GM12872 (cell line): ENCODE measurements around the gene BTBD18.

Experiments used
- TF ChIP-seq, protein P1 (sequence below): IDR thresholded peaks from 3 replicates; pipeline ENCODE4 v1.5.1; 2011; ENCODE audit warnings: low read depth, mild to moderate bottlenecking, low read length, moderate library complexity; ENCODE audit not compliant: insufficient read depth

The BTBD18 gene

DNA sequence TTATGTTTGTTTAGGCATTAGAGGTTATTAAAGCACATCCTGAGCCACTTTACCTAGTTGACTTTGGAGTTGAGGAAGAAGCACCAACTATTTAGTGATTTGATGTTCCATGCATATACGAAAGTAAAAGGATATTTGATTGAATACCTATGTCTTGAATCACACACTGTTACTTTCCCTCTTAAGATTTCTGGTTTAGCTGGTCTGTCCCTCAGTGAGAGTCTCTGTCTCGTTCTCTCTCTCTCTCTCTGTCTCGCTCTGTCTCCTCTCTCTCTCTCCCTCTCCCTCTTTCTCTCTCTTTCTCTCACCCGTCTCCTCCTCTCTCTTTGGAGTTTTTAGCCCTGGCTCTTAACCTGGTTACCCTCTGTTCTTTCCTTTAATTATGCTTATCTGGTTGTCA lies 20.9 kb upstream of the BTBD18 start:
- TF ChIP-seq, protein P1, sequence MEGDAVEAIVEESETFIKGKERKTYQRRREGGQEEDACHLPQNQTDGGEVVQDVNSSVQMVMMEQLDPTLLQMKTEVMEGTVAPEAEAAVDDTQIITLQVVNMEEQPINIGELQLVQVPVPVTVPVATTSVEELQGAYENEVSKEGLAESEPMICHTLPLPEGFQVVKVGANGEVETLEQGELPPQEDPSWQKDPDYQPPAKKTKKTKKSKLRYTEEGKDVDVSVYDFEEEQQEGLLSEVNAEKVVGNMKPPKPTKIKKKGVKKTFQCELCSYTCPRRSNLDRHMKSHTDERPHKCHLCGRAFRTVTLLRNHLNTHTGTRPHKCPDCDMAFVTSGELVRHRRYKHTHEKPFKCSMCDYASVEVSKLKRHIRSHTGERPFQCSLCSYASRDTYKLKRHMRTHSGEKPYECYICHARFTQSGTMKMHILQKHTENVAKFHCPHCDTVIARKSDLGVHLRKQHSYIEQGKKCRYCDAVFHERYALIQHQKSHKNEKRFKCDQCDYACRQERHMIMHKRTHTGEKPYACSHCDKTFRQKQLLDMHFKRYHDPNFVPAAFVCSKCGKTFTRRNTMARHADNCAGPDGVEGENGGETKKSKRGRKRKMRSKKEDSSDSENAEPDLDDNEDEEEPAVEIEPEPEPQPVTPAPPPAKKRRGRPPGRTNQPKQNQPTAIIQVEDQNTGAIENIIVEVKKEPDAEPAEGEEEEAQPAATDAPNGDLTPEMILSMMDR = no peak

DNA sequence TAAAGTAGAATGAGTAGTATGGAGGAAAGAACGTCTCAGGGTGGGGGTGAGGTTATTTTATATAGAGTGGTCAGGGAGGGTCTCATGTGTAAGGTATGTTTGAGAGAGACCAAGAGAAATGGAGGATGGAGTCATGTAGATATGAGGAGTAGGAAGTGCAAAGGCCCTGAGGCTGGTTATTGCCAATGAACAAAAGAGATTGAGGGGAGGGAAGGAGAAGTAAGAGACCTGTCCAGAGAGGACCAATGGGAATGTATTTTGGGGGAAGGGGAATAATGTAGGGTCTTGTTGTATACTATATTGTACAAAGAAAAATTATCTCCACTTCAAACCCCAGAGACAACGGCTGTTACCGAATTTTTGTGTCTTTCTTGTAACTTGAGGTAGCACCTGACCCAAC lies 19.7 kb upstream of the BTBD18 start:
- TF ChIP-seq, protein P1 = no peak

DNA sequence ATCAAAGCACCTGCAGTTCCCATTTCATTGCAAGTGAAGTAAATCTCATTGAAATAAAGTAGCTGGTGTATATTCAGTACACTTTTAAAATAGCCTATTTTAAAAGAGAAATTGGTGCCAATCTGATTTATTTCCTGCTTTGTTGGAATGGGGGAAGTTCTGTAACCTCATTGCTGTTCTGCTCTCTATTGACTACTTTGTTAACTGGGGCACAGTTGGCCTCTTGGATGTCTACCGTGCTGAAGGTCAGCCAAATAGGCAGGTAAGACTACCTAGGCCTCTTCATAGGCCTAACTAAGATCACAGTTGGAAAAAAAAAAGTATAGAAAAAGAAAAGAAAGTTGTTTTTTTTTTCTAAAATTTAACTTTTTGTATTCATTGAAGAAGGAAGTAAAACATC lies 19.2 kb upstream of the BTBD18 start:
- TF ChIP-seq, protein P1 = no peak

DNA sequence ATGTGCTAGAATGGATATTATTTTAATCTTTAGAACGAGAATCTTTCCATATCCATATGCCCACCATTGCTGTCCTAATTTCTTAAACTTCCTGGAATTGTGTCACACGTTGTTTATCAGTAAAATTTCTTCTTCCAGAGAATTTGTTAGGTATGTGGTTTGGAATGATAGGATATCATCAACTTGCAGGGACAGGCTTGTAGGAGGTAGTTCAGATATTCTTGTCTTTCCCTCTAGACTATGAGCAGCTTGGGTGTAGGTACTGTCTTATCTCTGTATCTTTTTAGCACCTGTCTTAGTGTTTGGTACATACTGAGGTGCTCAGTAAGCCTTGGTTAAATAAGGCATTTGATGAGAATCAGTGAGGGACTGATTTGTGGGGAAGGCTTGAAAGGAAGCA lies 13.4 kb upstream of the BTBD18 start:
- TF ChIP-seq, protein P1 = no peak

DNA sequence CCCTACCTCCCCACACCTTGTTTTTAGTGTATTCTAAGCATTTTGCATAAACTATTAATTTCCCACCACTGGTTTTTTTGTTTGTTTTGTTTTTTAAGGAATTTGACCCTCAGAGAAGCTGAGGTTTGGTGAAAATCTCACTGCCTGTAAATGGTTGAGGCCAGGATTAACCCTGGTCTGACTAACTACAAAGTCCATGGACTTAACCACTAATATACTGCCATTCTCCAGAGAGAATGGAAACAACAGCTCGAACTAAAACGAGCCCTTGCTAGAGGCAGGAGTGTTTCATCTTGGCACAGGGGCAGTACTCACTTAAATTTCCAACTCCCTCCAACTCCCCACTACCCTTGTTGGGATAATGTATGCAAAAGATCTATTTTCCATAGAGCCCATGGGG lies 12.9 kb upstream of the BTBD18 start:
- TF ChIP-seq, protein P1 = no peak

DNA sequence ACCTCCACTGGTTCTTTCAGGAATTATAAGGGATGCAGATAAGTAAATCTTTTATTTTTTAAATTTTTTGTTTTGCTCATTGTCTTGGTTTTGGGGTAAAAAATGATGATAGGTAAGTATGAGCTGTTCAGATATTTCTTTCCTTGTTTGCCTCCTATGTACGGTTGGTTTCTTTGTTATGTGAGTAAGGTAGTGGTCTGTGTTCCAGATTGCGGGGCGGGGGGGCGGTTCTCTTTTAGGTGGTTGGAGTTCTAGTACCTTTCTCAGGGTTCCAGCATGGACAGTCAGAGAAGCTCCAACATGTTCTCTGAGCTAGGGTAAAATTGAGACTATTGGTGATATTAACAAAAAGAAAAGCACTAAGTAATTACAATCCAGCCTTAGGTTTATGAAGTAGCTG lies 12.4 kb upstream of the BTBD18 start:
- TF ChIP-seq, protein P1 = no peak

DNA sequence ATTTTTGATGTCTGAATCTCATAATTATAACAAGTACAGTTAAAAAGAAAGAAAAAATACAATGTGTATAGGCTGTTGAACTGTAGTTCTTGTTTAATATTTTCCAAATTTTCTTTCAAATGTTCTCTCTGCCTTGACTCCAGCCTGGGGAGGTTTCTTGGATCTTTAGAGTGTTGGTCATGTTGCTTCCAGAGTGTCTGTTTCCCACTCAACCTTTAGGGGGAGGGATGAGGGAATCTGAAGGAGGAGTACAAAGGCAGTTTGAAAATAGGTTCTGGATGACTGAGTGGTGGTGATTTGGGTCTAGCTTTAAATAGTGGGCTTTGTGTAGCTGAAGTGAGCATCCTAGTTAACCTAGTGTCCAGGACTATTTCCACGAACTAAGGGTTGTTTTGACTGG lies 11.9 kb upstream of the BTBD18 start:
- TF ChIP-seq, protein P1 = no peak

DNA sequence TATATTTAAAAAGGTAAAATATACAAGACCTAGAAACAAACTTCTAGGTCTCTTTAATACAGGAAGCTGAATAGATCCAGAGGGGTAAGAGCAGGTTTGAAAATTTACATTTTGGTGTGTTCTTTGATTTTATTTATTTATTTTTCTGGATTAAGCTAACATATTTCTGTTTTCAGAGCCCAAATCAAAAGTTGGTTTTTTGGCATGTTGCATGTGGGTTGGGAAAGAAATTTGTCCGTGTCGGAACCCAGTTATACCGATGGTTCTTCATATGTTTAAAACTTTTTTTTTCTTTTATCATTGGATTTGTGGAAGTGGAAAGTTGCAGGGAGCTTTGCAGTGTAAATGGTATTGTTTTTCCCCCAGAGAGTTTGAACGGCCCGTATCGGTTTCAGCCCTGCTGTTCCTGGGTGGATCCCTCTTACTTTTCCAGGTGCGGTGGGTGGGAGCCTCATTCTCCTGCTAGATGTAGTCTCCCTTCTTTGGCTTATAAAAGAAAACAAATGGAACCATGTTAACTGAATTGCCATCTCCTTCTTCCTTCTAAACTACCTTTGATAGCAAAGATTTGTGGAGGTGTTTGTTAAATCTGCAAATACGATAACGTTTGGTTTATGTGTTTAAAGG lies 10.7 kb upstream of the BTBD18 start:
- TF ChIP-seq, protein P1 = no peak
